ENCODE data around the gene SLC5A11. TPM values are rescaled to one million over a fixed set of nuclear protein-coding genes. Genes with fewer than 3 reads are reported as not detected.

The SLC5A11 gene
- total and polyA plus RNA-seq, 2 donors (not counting 1 experiment from before 2014, with no cell fraction given): under 0.01 TPM; not detected in 1

GRCh38 chr16:24918641-24919040 is 72.9 kb downstream of the SLC5A11 start:
- Histone ChIP-seq H3K4me2 (ENCODE audit: extremely low read depth, insufficient read depth, low read length) (no peak overlapping the region), H3K79me2 (ENCODE audit: control insufficient read depth, insufficient read depth, low read length) (no peaks in the 10 kb centered on the region), H3K27ac (ENCODE audit: insufficient read depth, low read length) (no peak overlapping the region), H3K4me1 (ENCODE audit: control insufficient read depth, extremely low read depth, insufficient read depth, low read length) (no peaks in the 10 kb centered on the region), H3K9ac (ENCODE audit: insufficient read depth, low read length) (no peak overlapping the region), H3K36me3 (ENCODE audit: control insufficient read depth, insufficient read depth, low read length) (peaks cover 18% of the 10 kb centered on the region), H4K20me1 (ENCODE audit: control insufficient read depth, extremely low read depth, insufficient read depth, low read length) (no peaks in the 10 kb centered on the region), H2AFZ (ENCODE audit: low read length) (no peak overlapping the region), H3K9me3 (ENCODE audit: control insufficient read depth, insufficient read depth, low read depth, low read length) (no peaks in the 10 kb centered on the region), H3K27me3 (ENCODE audit: control insufficient read depth, insufficient read depth, low read length) (no peaks in the 10 kb centered on the region), H3K4me3 (replicated peaks in 1 of 4; ENCODE audit: control extremely low read depth in 1 of 4, insufficient read depth in 1 of 4, low read depth in 3 of 4, low read length in 4 of 4) (no peak overlapping the region)
- no peak for TF ChIP-seq EZH2 (IDR thresholded peaks at IDR 0.05; ENCODE audit: low read length, missing control alignments)
- TF ChIP-seq CTCF (conservative IDR thresholded peaks at IDR 0.05 in 1 of 2, IDR thresholded peaks at IDR 0.05 in 1 of 2; ENCODE audit: low read depth in 1 of 2, low read length in 2 of 2): no peak
- no peak for DNase-seq (ENCODE audit: low read depth in 2 of 2)

GRCh38 chr16:24919536-24919935 is 73.8 kb downstream of the SLC5A11 start:
- Histone ChIP-seq H3K9ac (ENCODE audit: insufficient read depth, low read length) (no peak overlapping the region), H3K4me3 (replicated peaks in 1 of 4; ENCODE audit: control extremely low read depth in 1 of 4, insufficient read depth in 1 of 4, low read depth in 3 of 4, low read length in 4 of 4) (no peak overlapping the region), H3K79me2 (ENCODE audit: control insufficient read depth, insufficient read depth, low read length) (no peaks in the 10 kb centered on the region), H3K4me2 (ENCODE audit: extremely low read depth, insufficient read depth, low read length) (no peak overlapping the region), H3K4me1 (ENCODE audit: control insufficient read depth, extremely low read depth, insufficient read depth, low read length) (no peaks in the 10 kb centered on the region), H3K27ac (ENCODE audit: insufficient read depth, low read length) (no peak overlapping the region), H3K9me3 (ENCODE audit: control insufficient read depth, insufficient read depth, low read depth, low read length) (no peaks in the 10 kb centered on the region), H3K36me3 (ENCODE audit: control insufficient read depth, insufficient read depth, low read length) (peaks cover 18% of the 10 kb centered on the region), H2AFZ (ENCODE audit: low read length) (no peak overlapping the region), H3K27me3 (ENCODE audit: control insufficient read depth, insufficient read depth, low read length) (no peaks in the 10 kb centered on the region), H4K20me1 (ENCODE audit: control insufficient read depth, extremely low read depth, insufficient read depth, low read length) (no peaks in the 10 kb centered on the region)
- DNase-seq (ENCODE audit: low read depth in 2 of 2): no peak
- no peak for TF ChIP-seq EZH2 (IDR thresholded peaks at IDR 0.05; ENCODE audit: low read length, missing control alignments)
- TF ChIP-seq CTCF (conservative IDR thresholded peaks at IDR 0.05 in 1 of 2, IDR thresholded peaks at IDR 0.05 in 1 of 2; ENCODE audit: low read depth in 1 of 2, low read length in 2 of 2): no peak

- no peak overlapping the region for H2AFZ ChIP-seq (ENCODE audit: low read length)
- no peaks in the 10 kb centered on the region for H3K79me2 ChIP-seq (ENCODE audit: control insufficient read depth, insufficient read depth, low read length)
- no peaks in the 10 kb centered on the region for H3K4me1 ChIP-seq (ENCODE audit: control insufficient read depth, extremely low read depth, insufficient read depth, low read length)
- no peak overlapping the region for H3K9ac ChIP-seq (ENCODE audit: insufficient read depth, low read length)
- H3K9me3 ChIP-seq (ENCODE audit: control insufficient read depth, insufficient read depth, low read depth, low read length): no peaks in the 10 kb centered on the region
- no peak overlapping the region for H3K27ac ChIP-seq (ENCODE audit: insufficient read depth, low read length)
- DNase-seq (ENCODE audit: low read depth in 2 of 2): no peak
- peaks cover 18% of the 10 kb centered on the region for H3K36me3 ChIP-seq (ENCODE audit: control insufficient read depth, insufficient read depth, low read length)
- H4K20me1 ChIP-seq (ENCODE audit: control insufficient read depth, extremely low read depth, insufficient read depth, low read length): no peaks in the 10 kb centered on the region
- no peaks in the 10 kb centered on the region for H3K27me3 ChIP-seq (ENCODE audit: control insufficient read depth, insufficient read depth, low read length)
- TF ChIP-seq EZH2 (IDR thresholded peaks at IDR 0.05; ENCODE audit: low read length, missing control alignments) (no peak), CTCF (conservative IDR thresholded peaks at IDR 0.05 in 1 of 2, IDR thresholded peaks at IDR 0.05 in 1 of 2; ENCODE audit: low read depth in 1 of 2, low read length in 2 of 2) (no peak)
- no peak overlapping the region for H3K4me2 ChIP-seq (ENCODE audit: extremely low read depth, insufficient read depth, low read length)
- no peak overlapping the region for H3K4me3 ChIP-seq (replicated peaks in 1 of 4; ENCODE audit: control extremely low read depth in 1 of 4, insufficient read depth in 1 of 4, low read depth in 3 of 4, low read length in 4 of 4)
Measured at GRCh38 chr16:24920568-24920967, 74.8 kb downstream of the SLC5A11 start.

Measured in fibroblast of lung (primary cell).